Measurements from ENCODE around the gene FTCD.

FTCD gene

GRCh38 chr21:46156378-46156645 lies 933 bp upstream of the FTCD start:
- Histone ChIP-seq H3K4me3 (ENCODE audit: severe bottlenecking) (no peak overlapping the region), H3K9me3 (ENCODE audit: severe bottlenecking) (no peaks in the 10 kb centered on the region), H3K36me3 (ENCODE audit: low read depth) (no peaks in the 10 kb centered on the region), H3K27me3 (ENCODE audit: insufficient read depth, poor library complexity, severe bottlenecking) (no peaks in the 10 kb centered on the region), H3K27ac (ENCODE audit: poor library complexity, severe bottlenecking) (no peak overlapping the region), H3K4me1 (ENCODE audit: insufficient read depth, poor library complexity, severe bottlenecking) (no peaks in the 10 kb centered on the region)
- ATAC-seq (ENCODE audit: low read depth) (no peak), DNase-seq (ENCODE audit: low spot score) (no peak)
- TF ChIP-seq CTCF (IDR thresholded peaks at IDR 0.05; ENCODE audit: poor library complexity, severe bottlenecking) = no peak

GRCh38 chr21:46154955-46155513 lies 345 bp downstream of the FTCD start:
- H3K27me3 ChIP-seq (ENCODE audit: insufficient read depth, poor library complexity, severe bottlenecking) = no peaks in the 10 kb centered on the region
- no peak overlapping the region for H3K4me3 ChIP-seq (ENCODE audit: severe bottlenecking)
- no peaks in the 10 kb centered on the region for H3K9me3 ChIP-seq (ENCODE audit: severe bottlenecking)
- no peak for TF ChIP-seq CTCF (IDR thresholded peaks at IDR 0.05; ENCODE audit: poor library complexity, severe bottlenecking)
- ATAC-seq (ENCODE audit: low read depth) (no peak), DNase-seq (ENCODE audit: low spot score) (peak; percentile 61)
- H3K36me3 ChIP-seq (ENCODE audit: low read depth) = no peaks in the 10 kb centered on the region
- no peak overlapping the region for H3K27ac ChIP-seq (ENCODE audit: poor library complexity, severe bottlenecking)
- no peaks in the 10 kb centered on the region for H3K4me1 ChIP-seq (ENCODE audit: insufficient read depth, poor library complexity, severe bottlenecking)

GRCh38 chr21:46154155-46154954 lies 1.0 kb downstream of the FTCD start:
- H3K27ac ChIP-seq (ENCODE audit: poor library complexity, severe bottlenecking) = no peak overlapping the region
- no peak for ATAC-seq (ENCODE audit: low read depth)
- H3K9me3 ChIP-seq (ENCODE audit: severe bottlenecking) = no peaks in the 10 kb centered on the region
- no peaks in the 10 kb centered on the region for H3K4me1 ChIP-seq (ENCODE audit: insufficient read depth, poor library complexity, severe bottlenecking)
- H3K4me3 ChIP-seq (ENCODE audit: severe bottlenecking) = no peak overlapping the region
- no peaks in the 10 kb centered on the region for H3K36me3 ChIP-seq (ENCODE audit: low read depth)
- no peaks in the 10 kb centered on the region for H3K27me3 ChIP-seq (ENCODE audit: insufficient read depth, poor library complexity, severe bottlenecking)
- peak; percentile 60 for DNase-seq (ENCODE audit: low spot score)
- TF ChIP-seq CTCF (IDR thresholded peaks at IDR 0.05; ENCODE audit: poor library complexity, severe bottlenecking) = no peak

GRCh38 chr21:46153247-46154154 lies 1.9 kb downstream of the FTCD start:
- no peaks in the 10 kb centered on the region for H3K27me3 ChIP-seq (ENCODE audit: insufficient read depth, poor library complexity, severe bottlenecking)
- TF ChIP-seq CTCF (IDR thresholded peaks at IDR 0.05; ENCODE audit: poor library complexity, severe bottlenecking) = peak; percentile 39
- no peaks in the 10 kb centered on the region for H3K4me1 ChIP-seq (ENCODE audit: insufficient read depth, poor library complexity, severe bottlenecking)
- ATAC-seq (ENCODE audit: low read depth) (peak; percentile 39; the same call in 2 of the 3 replicates), DNase-seq (ENCODE audit: low spot score) (peak; percentile 38)
- no peaks in the 10 kb centered on the region for H3K9me3 ChIP-seq (ENCODE audit: severe bottlenecking)
- no peak overlapping the region for H3K27ac ChIP-seq (ENCODE audit: poor library complexity, severe bottlenecking)
- no peak overlapping the region for H3K4me3 ChIP-seq (ENCODE audit: severe bottlenecking)
- H3K36me3 ChIP-seq (ENCODE audit: low read depth) = no peaks in the 10 kb centered on the region

Data from RWPE2 (cell line).